Prostate gland (tissue), 1 donor: ENCODE results near the gene ERC2.

ENCODE experiments used
- POLR2A ChIP-seq: fragments of 450-650 bp; IDR thresholded peaks from one replicate; pipeline ENCODE4 v1.6.1; 2016; ENCODE audit warnings: antibody characterized with exemption, mild to moderate bottlenecking
- POLR2AphosphoS5 ChIP-seq: sonication (generic); formaldehyde crosslinking; IDR thresholded peaks from one replicate; pipeline ENCODE4 v1.6.1; 2017; ENCODE audit warnings: antibody characterized with exemption

DNA sequence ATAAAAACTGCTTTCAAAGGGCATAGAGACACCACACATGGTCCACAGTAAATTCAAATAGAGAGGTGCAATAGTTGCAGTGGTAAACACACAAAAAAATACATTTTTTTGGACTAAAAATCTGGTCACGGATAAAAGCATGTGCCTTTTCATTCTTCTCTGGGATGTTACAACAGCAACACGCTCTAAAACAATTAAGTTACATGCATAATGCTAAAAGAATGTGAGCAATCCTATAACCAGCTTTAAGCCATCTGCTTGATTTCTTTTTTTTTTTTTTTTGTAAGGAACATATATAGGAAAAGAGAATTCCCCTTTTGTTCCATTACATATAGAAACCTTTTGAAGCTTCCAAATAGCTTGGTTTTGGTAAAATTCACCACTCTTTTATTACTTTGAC is 1001.2 kb downstream of the ERC2 start:
- TF ChIP-seq POLR2AphosphoS5 (no peak), POLR2A (no peak)
